K562 (cell line): Measurements from ENCODE around the gene PCDHGB2.

Experiments
- ETV6 ChIP-seq, 3 experiments: fragments of 150-350 bp in 1 of 3; sonication (generic) in 1 of 3; formaldehyde crosslinking in 1 of 3; IDR thresholded peaks; 2 replicates each; pipeline versions ENCODE4 v1.6.1 to v1.8.0; 2014 to 2022; ENCODE audit warnings: borderline replicate concordance in 2 of 3, low read depth in 2 of 3, antibody characterized with exemption in 1 of 3, low read length in 1 of 3, mild to moderate bottlenecking in 1 of 3, missing genetic modification reagents in 1 of 3
- HNRNPL ChIP-seq: fragments of 200-400 bp; formaldehyde crosslinking; IDR thresholded peaks from 2 replicates; pipeline ENCODE4 v1.6.1; 2017; ENCODE audit warnings: low read depth, mild to moderate bottlenecking, low read length
- NFIC ChIP-seq: fragments of 450-650 bp; IDR thresholded peaks from 2 replicates; pipeline ENCODE4 v1.6.1; 2017; ENCODE audit warnings: mild to moderate bottlenecking, inconsistent platforms
- NR2F6 ChIP-seq: fragments of 450-650 bp; formaldehyde crosslinking; IDR thresholded peaks from 2 replicates; pipeline ENCODE4 v1.4.0; 2020; ENCODE audit warnings: mild to moderate bottlenecking
- ZBTB17 ChIP-seq: fragments of 450-650 bp; formaldehyde crosslinking; IDR thresholded peaks from 2 replicates; pipeline ENCODE4 v1.4.0; 2020; ENCODE audit warnings: mild to moderate bottlenecking
- ZNF274 ChIP-seq: IDR thresholded peaks from 2 replicates; pipeline ENCODE4 v1.6.1; 2011; ENCODE audit warnings: low read depth, mild to moderate bottlenecking, low read length, moderate library complexity, borderline replicate concordance
- TF ChIP-seq, protein P1 (sequence below), 3 experiments: IDR thresholded peaks in 2 of 3; conservative IDR thresholded peaks in 1 of 3; 2 replicates each; pipeline ENCODE4 v1.5.1; 2011 to 2012; ENCODE audit warnings: low read length in 3 of 3, mild to moderate bottlenecking in 3 of 3, control low read depth in 2 of 3, improper control_type of control experiment in 1 of 3, inconsistent platforms in 1 of 3, low read depth in 1 of 3, mixed read lengths in 1 of 3, moderate library complexity in 1 of 3; ENCODE audit not compliant: insufficient read depth in 2 of 3

DNA sequence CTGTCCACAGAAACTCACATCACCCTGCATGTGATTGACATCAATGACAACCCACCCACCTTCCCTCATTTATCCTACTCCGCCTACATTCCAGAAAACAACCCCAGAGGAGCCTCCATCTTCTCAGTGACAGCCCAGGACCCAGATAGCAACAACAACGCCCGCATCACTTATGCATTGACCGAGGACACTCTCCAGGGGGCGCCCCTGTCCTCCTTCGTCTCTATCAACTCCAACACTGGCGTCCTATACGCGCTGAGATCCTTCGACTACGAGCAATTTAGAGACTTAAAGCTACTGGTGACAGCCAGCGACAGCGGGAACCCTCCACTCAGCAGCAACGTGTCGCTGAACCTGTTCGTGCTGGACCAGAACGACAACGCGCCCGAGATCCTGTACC, 14.5 kb upstream of the PCDHGB2 start:
- no peak for TF ChIP-seq ETV6 (IDR thresholded peaks at IDR 0.05; ENCODE audit: borderline replicate concordance in 1 of 2, low read depth in 2 of 2, low read length in 1 of 2)
- TF ChIP-seq ETV6 (CRISPR knock-in tag; IDR thresholded peaks at IDR 0.05; ENCODE audit: borderline replicate concordance) = no peak
- no peak for TF ChIP-seq HNRNPL
- TF ChIP-seq, protein P1, sequence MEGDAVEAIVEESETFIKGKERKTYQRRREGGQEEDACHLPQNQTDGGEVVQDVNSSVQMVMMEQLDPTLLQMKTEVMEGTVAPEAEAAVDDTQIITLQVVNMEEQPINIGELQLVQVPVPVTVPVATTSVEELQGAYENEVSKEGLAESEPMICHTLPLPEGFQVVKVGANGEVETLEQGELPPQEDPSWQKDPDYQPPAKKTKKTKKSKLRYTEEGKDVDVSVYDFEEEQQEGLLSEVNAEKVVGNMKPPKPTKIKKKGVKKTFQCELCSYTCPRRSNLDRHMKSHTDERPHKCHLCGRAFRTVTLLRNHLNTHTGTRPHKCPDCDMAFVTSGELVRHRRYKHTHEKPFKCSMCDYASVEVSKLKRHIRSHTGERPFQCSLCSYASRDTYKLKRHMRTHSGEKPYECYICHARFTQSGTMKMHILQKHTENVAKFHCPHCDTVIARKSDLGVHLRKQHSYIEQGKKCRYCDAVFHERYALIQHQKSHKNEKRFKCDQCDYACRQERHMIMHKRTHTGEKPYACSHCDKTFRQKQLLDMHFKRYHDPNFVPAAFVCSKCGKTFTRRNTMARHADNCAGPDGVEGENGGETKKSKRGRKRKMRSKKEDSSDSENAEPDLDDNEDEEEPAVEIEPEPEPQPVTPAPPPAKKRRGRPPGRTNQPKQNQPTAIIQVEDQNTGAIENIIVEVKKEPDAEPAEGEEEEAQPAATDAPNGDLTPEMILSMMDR (IDR thresholded peaks at IDR 0.05 in 2 of 3, conservative IDR thresholded peaks at IDR 0.05 in 1 of 3; ENCODE audit: insufficient read depth in 2 of 3, low read depth in 1 of 3, low read length in 3 of 3) = no peak
- TF ChIP-seq NR2F6 = no peak
- TF ChIP-seq ZNF274 = no peak
- TF ChIP-seq ZBTB17 = no peak
- no peak for TF ChIP-seq NFIC
